Keratinocyte (primary cell): ENCODE results near the gene DYNC2I2. TPM values are rescaled to one million over a fixed set of nuclear protein-coding genes. Genes with fewer than 3 reads are reported as not detected.

Source experiments
- DNase-seq: peaks from one replicate; pipeline ENCODE4 v3.0.0-alpha.2; 2011; ENCODE audit warnings: low read depth, missing footprints, low spot score
- FAIRE-seq: peaks from 2 replicates; lab custom pipeline; 2011; peaks lifted over from hg19 to GRCh38; lab: Jason Lieb, UNC
- H2AFZ ChIP-seq: 2 replicates; pipeline ENCODE4 v1.6.0; 2012; ENCODE audit warnings: low read length, control low read depth, inconsistent platforms; ENCODE audit not compliant: control insufficient read depth
- H3K27ac ChIP-seq: 2 replicates; pipeline ENCODE4 v1.5.1; 2011; ENCODE audit warnings: low read length; ENCODE audit not compliant: control insufficient read depth, insufficient read depth
- H3K27me3 ChIP-seq: 3 replicates; pipeline ENCODE4 v1.6.0; 2011; ENCODE audit warnings: low read length; ENCODE audit not compliant: control insufficient read depth, insufficient read depth; ENCODE audit errors: extremely low read depth
- H3K36me3 ChIP-seq, 2 experiments: 2 replicates in 1 of 2; 3 replicates in 1 of 2; pipeline ENCODE4 v1.5.1; 2011; ENCODE audit warnings: low read length in 2 of 2, mild to moderate bottlenecking in 1 of 2; ENCODE audit not compliant: control insufficient read depth in 2 of 2, insufficient read depth in 2 of 2; ENCODE audit errors: extremely low read depth in 1 of 2
- H3K4me1 ChIP-seq: 3 replicates; pipeline ENCODE4 v1.5.1; 2011; ENCODE audit warnings: low read length; ENCODE audit not compliant: control insufficient read depth, insufficient read depth; ENCODE audit errors: extremely low read depth
- H3K4me2 ChIP-seq: 3 replicates; pipeline ENCODE4 v1.6.0; 2011; ENCODE audit warnings: low read depth, low read length; ENCODE audit not compliant: control insufficient read depth, insufficient read depth; ENCODE audit errors: extremely low read depth
- H3K4me3 ChIP-seq, 3 experiments: fragments of 200-600 bp in 1 of 3; sonication (generic) in 1 of 3; 2 replicates in 2 of 3; 3 replicates in 1 of 3; pipeline ENCODE4 v1.5.1; 2011 to 2016; ENCODE audit warnings: low read length in 3 of 3, mild to moderate bottlenecking in 3 of 3, control low read depth in 2 of 3, inconsistent platforms in 1 of 3, low read depth in 1 of 3, mixed read lengths in 1 of 3, mixed run types in 1 of 3, moderate library complexity in 1 of 3; ENCODE audit not compliant: control insufficient read depth in 2 of 3, insufficient read depth in 2 of 3; ENCODE audit errors: extremely low read depth in 1 of 3
- H3K79me2 ChIP-seq: 2 replicates; pipeline ENCODE4 v1.6.0; 2012; ENCODE audit warnings: low read length; ENCODE audit not compliant: control insufficient read depth, insufficient read depth
- H3K9ac ChIP-seq: 3 replicates; pipeline ENCODE4 v1.6.0; 2011; ENCODE audit warnings: low read length; ENCODE audit not compliant: control insufficient read depth, insufficient read depth; ENCODE audit errors: extremely low read depth
- H3K9me1 ChIP-seq: 3 replicates; pipeline ENCODE4 v1.6.0; 2011; ENCODE audit warnings: low read length; ENCODE audit not compliant: control insufficient read depth, insufficient read depth; ENCODE audit errors: extremely low read depth
- H3K9me3 ChIP-seq: 2 replicates; pipeline ENCODE4 v1.5.1; 2012; ENCODE audit warnings: low read depth, low read length; ENCODE audit not compliant: control insufficient read depth
- H4K20me1 ChIP-seq: 3 replicates; pipeline ENCODE4 v1.6.0; 2011; ENCODE audit warnings: low read length; ENCODE audit not compliant: control insufficient read depth, insufficient read depth; ENCODE audit errors: extremely low read depth
- CTCF ChIP-seq, 3 experiments: IDR thresholded peaks in 1 of 3; conservative IDR thresholded peaks in 1 of 3; optimal IDR thresholded peaks in 1 of 3; 2 replicates in 2 of 3; 3 replicates in 1 of 3; pipeline versions ENCODE3 to v1.5.1; 2011; ENCODE audit warnings: low read length in 3 of 3, mild to moderate bottlenecking in 3 of 3, moderate library complexity in 2 of 3, control low read depth in 1 of 3, inconsistent platforms in 1 of 3; ENCODE audit not compliant: insufficient read depth in 2 of 3; ENCODE audit errors: extremely low read depth in 1 of 3
- EZH2 ChIP-seq: IDR thresholded peaks from one replicate; pipeline ENCODE4 v1.6.1; 2012; ENCODE audit warnings: inconsistent platforms, mild to moderate bottlenecking, low read length, moderate library complexity
- dilution Hi-C: fragments of 300-500 bp; cut with MboI; formaldehyde crosslinking; loops from one replicate; pipeline ENCODE4 v1.7.0; 2020; ENCODE audit warnings: low sequenced_read_pairs; ENCODE audit not compliant: extremely low pct_ligation_motif_present
- polyA plus RNA-seq, 5 experiments: library from polyadenylated mRNA; depleted of rRNA in 3 of 5; stranded (reverse) in 3 of 5; stranded (forward) in 1 of 5; unstranded in 1 of 5; fragments of >200 nt; gene quantifications; 1 replicate in 1 of 5; 2 replicates in 3 of 5; 3 replicates in 1 of 5; pipeline versions ENCODE4 v1.2.1 to v1.2.3, GENCODE V29; 2011 to 2012; ENCODE audit warnings: missing spikeins in 2 of 5, low read depth in 1 of 5, low replicate concordance in 1 of 5

The DYNC2I2 gene
- polyA plus RNA-seq, 1 donor (not counting 4 experiments of a cell fraction or from before 2014, with no cell fraction given), result 11.5 TPM

- dilution Hi-C loops, result no loop called here
- H3K79me2 ChIP-seq, result peaks cover 57% of the 10 kb centered on the region
- H3K27me3 ChIP-seq, result no peaks in the 10 kb centered on the region
These were observed 34.0 kb upstream of the DYNC2I2 start for GRCh38 chr9:128690684-128691034.

GRCh38 chr9:128689820-128690683 is 33.4 kb upstream of the DYNC2I2 start:
- Histone ChIP-seq H3K27ac (peak overlapping the region; percentile 82), H3K9me3 (no peaks in the 10 kb centered on the region), H3K9me1 (no peaks in the 10 kb centered on the region), H3K36me3 (peaks cover 5 to 35% of the 10 kb centered on the region in 2 experiments), H3K4me2 (peak overlapping the region; percentile 93), H4K20me1 (peaks cover 4% of the 10 kb centered on the region), H3K4me1 (peaks cover 33% of the 10 kb centered on the region), H3K27me3 (no peaks in the 10 kb centered on the region), H3K4me3 (peak overlapping the region; percentile 54 to 100 (median 97)), H2AFZ (no peak overlapping the region), H3K9ac (peak overlapping the region; percentile 92), H3K79me2 (peaks cover 63% of the 10 kb centered on the region)
- TF ChIP-seq EZH2 (no peak), CTCF (optimal IDR thresholded peaks at IDR 0.05 in 1 of 3, IDR thresholded peaks at IDR 0.05 in 1 of 3, conservative IDR thresholded peaks at IDR 0.05 in 1 of 3; ENCODE audit: extremely low read depth in 1 of 3, insufficient read depth in 2 of 3, low read length in 3 of 3) (no peak)
- dilution Hi-C loops, result no loop called here
- DNase-seq (no peak), FAIRE-seq (no peak)

More at GRCh38 chr9:128690684-128691034, 34.0 kb upstream of the DYNC2I2 start:
- H2AFZ ChIP-seq, result no peak overlapping the region
- peak overlapping the region; percentile 93 for H3K4me2 ChIP-seq
- no peak for TF ChIP-seq EZH2
- no peak for TF ChIP-seq CTCF (optimal IDR thresholded peaks at IDR 0.05 in 1 of 3, IDR thresholded peaks at IDR 0.05 in 1 of 3, conservative IDR thresholded peaks at IDR 0.05 in 1 of 3; ENCODE audit: extremely low read depth in 1 of 3, insufficient read depth in 2 of 3, low read length in 3 of 3)
- H4K20me1 ChIP-seq, result peaks cover 4% of the 10 kb centered on the region
- H3K27ac ChIP-seq, result peak overlapping the region; percentile 82
- H3K9ac ChIP-seq, result peak overlapping the region; percentile 92
- no peak for FAIRE-seq
- no peak for DNase-seq
- H3K9me3 ChIP-seq, result no peaks in the 10 kb centered on the region
- peaks cover 5 to 30% of the 10 kb centered on the region in 2 experiments for H3K36me3 ChIP-seq
- H3K4me3 ChIP-seq, result peak overlapping the region; percentile 54 to 100 (median 97)
- H3K9me1 ChIP-seq, result no peaks in the 10 kb centered on the region
- H3K4me1 ChIP-seq, result peaks cover 27% of the 10 kb centered on the region
